SU-DHL-6 (cell line): ENCODE measurements around the gene SRRM3.

Experiments
- EZH2phosphoT487 ChIP-seq: fragments of 200-600 bp; sonication (generic), shearing (Covaris generic); conservative IDR thresholded peaks from 2 replicates; pipeline ENCODE4 v1.6.1; 2018; ENCODE audit warnings: mild to moderate bottlenecking, antibody characterized with exemption, low read length, moderate library complexity, mixed read lengths
- TF ChIP-seq, protein P1 (sequence below): fragments of 200-600 bp; sonication (generic); IDR thresholded peaks from one replicate; pipeline ENCODE4 v1.5.1; 2017; ENCODE audit warnings: antibody characterized with exemption, mild to moderate bottlenecking, low read length, moderate library complexity; ENCODE audit not compliant: insufficient read depth, poor library complexity, severe bottlenecking

DNA sequence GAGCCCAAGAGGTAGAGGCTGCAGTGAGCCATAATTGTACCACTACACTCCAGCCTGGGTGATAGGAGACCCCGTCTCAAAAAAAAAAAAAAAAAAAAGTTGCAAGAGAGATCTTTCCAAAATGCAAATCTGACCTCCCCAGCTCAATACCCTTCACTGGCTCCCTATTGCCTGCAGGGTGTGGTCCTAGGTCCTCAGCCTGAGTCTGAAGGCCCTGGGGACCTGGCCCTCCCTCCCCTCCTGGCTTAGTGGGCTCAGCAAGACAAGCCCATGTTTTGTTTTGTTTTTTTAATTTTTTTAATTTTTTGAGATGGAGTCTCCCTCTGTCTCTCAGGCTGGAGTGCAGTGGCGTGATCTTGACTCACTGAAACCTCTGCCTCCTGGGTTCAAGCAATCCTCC is 20.6 kb downstream of the SRRM3 start:
- TF ChIP-seq, protein P1, sequence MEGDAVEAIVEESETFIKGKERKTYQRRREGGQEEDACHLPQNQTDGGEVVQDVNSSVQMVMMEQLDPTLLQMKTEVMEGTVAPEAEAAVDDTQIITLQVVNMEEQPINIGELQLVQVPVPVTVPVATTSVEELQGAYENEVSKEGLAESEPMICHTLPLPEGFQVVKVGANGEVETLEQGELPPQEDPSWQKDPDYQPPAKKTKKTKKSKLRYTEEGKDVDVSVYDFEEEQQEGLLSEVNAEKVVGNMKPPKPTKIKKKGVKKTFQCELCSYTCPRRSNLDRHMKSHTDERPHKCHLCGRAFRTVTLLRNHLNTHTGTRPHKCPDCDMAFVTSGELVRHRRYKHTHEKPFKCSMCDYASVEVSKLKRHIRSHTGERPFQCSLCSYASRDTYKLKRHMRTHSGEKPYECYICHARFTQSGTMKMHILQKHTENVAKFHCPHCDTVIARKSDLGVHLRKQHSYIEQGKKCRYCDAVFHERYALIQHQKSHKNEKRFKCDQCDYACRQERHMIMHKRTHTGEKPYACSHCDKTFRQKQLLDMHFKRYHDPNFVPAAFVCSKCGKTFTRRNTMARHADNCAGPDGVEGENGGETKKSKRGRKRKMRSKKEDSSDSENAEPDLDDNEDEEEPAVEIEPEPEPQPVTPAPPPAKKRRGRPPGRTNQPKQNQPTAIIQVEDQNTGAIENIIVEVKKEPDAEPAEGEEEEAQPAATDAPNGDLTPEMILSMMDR = no peak
- TF ChIP-seq EZH2phosphoT487 = no peak
